NCI-H1092 (cell line): ENCODE data around the gene DOCK6.
A peak's percentile ranks its signal among the peaks of the same experiment; 100 is the strongest.

ENCODE experiments used
- DNase-seq: peaks from one replicate; lab custom pipeline; 2025; lab: John Stamatoyannopoulos, UW

DOCK6 gene

GRCh38 chr19:11261971-11262839 is at the start of gene DOCK6:
Gene DOCK6, minus strand, starts transcription at chr19:11262524. Its CDS starts 84 bp downstream, at chr19:11262440.
- no peak for DNase-seq

- no peak for DNase-seq
These were observed 44.0 kb upstream of the DOCK6 start for GRCh38 chr19:11306337-11306736.

- DNase-seq: no peak
These were observed 42.6 kb upstream of the DOCK6 start for GRCh38 chr19:11304936-11305335.

GRCh38 chr19:11300811-11301120 is 38.4 kb upstream of the DOCK6 start:
- DNase-seq: no peak

- DNase-seq: no peak
These were observed 37.9 kb upstream of the DOCK6 start for GRCh38 chr19:11299946-11300810.

- DNase-seq: no peak
These were observed 33.9 kb upstream of the DOCK6 start for GRCh38 chr19:11296264-11296663.

- DNase-seq: no peak
These were observed 33.4 kb upstream of the DOCK6 start, which contains the start of gene TSPAN16 for GRCh38 chr19:11295665-11296245. Gene TSPAN16, plus strand, starts transcription at chr19:11296160. Its CDS starts 138 bp downstream, at chr19:11296298.

GRCh38 chr19:11295180-11295579 is 32.9 kb upstream of the DOCK6 start:
- DNase-seq: no peak

- peak; percentile 68 for DNase-seq
These were observed 31.4 kb upstream of the DOCK6 start for GRCh38 chr19:11293433-11294389.

GRCh38 chr19:11291991-11292390 is 29.7 kb upstream of the DOCK6 start:
- DNase-seq: no peak

- no peak for DNase-seq
These were observed 29.1 kb upstream of the DOCK6 start for GRCh38 chr19:11291415-11291814.

- no peak for DNase-seq
These were observed 27.9 kb upstream of the DOCK6 start for GRCh38 chr19:11290256-11290655.

GRCh38 chr19:11288349-11288748 is 26.0 kb upstream of the DOCK6 start:
- DNase-seq: no peak

GRCh38 chr19:11286312-11286974 is 24.1 kb upstream of the DOCK6 start:
- no peak for DNase-seq

GRCh38 chr19:11284515-11284914 is 22.2 kb upstream of the DOCK6 start:
- DNase-seq: no peak

GRCh38 chr19:11281356-11282049 is 19.2 kb upstream of the DOCK6 start:
- no peak for DNase-seq

GRCh38 chr19:11279505-11280236 is 17.3 kb upstream of the DOCK6 start:
- no peak for DNase-seq

- no peak for DNase-seq
These were observed 16.3 kb upstream of the DOCK6 start for GRCh38 chr19:11278670-11279069.

GRCh38 chr19:11274533-11275086 is 12.3 kb upstream of the DOCK6 start:
- no peak for DNase-seq
